ENCODE results near the gene ADAM12.
A peak's percentile ranks its signal among the peaks of the same experiment; 100 is the strongest.
"Not testable (repeated sequence)": the region's sequence is repeated elsewhere in the genome, so short reads cannot be mapped to it uniquely, and the experiment has no call there.

ADAM12 gene

DNA sequence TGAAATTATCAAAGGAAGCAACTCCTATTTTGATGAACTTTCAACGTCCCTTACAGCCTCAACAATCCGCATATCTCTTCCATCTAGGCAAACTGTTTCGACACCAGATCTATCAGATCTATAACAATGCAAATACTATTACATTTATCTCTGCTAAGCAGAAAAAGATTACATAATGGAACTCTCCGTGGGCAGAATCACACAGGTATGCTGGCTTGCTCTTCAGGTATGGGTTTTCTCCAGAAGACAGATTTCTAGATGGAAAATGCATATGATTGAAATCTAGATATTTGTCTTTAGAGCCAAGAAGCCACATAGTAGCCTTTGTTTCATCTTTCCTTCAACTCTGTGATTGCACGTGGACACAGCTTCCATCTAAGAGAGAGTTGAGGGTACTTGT lies 38.6 kb downstream of the ADAM12 start:
- Histone ChIP-seq H3K79me2 (ENCODE audit: control insufficient read depth, insufficient read depth, low read length, poor library complexity) (no peaks in the 10 kb centered on the region), H3K27ac (ENCODE audit: low read depth, low read length) (no peak overlapping the region), H4K12ac (ENCODE audit: low read depth, low read length) (no peak overlapping the region), H3K9ac (ENCODE audit: low read length) (no peak overlapping the region), H3K4me3 (ENCODE audit: low read depth, low read length) (no peak overlapping the region), H3K4ac (ENCODE audit: low read depth, low read length) (no peak overlapping the region), H3K9me3 (ENCODE audit: insufficient read depth, low read depth, low read length) (no peaks in the 10 kb centered on the region), H3K14ac (ENCODE audit: low read length) (no peak overlapping the region), H4K8ac (ENCODE audit: low read depth, low read length) (no peak overlapping the region), H2BK5ac (ENCODE audit: low read depth, low read length, poor library complexity) (no peak overlapping the region), H3K18ac (ENCODE audit: low read length) (no peak overlapping the region), H2AK5ac (ENCODE audit: low read length) (no peak overlapping the region), H3K27me3 (ENCODE audit: insufficient read depth, low read length) (no peaks in the 10 kb centered on the region), H4K91ac (ENCODE audit: low read depth, low read length) (no peak overlapping the region), H3K36me3 (ENCODE audit: control insufficient read depth in 1 of 2, insufficient read depth in 2 of 2, low read length in 2 of 2) (no peaks in the 10 kb centered on the region), H3K4me2 (ENCODE audit: low read length) (no peak overlapping the region), H2BK120ac (ENCODE audit: insufficient read depth, low read length, poor library complexity) (no peak overlapping the region), H3K79me1 (ENCODE audit: low read length) (no peaks in the 10 kb centered on the region), H2AFZ (ENCODE audit: insufficient read depth, low read length, poor library complexity) (no peak overlapping the region), H2BK12ac (ENCODE audit: low read length) (no peak overlapping the region), H3K23ac (ENCODE audit: low read length) (no peak overlapping the region), H3K4me1 (ENCODE audit: control insufficient read depth in 1 of 2, insufficient read depth in 2 of 2, low read length in 2 of 2) (no peaks in the 10 kb centered on the region)
- WGBS (ENCODE audit: extremely low coverage, insufficient coverage, insufficient read length), result no CpG with 5 or more reads among the region's 5 CpGs
- peak; percentile 56 to 88 for DNase-seq

DNA sequence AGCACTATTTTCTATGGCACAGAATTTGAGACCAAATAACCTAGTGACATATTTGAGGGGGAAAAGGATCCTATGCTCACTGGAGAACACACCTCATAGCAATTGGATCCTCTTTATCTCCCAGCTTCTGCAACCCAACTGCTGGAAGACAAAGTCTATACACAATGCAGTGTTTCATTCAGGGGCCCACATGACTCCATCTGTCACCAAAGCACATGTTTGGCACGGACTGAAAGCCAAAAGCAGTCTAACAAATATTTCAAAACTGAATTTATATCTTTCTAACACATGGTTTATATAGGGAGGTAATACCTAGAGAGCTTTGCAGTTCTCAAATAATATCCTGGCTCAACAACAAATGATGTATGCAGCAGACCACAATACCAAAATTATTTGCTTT lies 39.2 kb downstream of the ADAM12 start:
- WGBS (ENCODE audit: extremely low coverage, insufficient coverage, insufficient read length), result no CpG with 5 or more reads among the region's 1 CpG
- Histone ChIP-seq H2BK120ac (ENCODE audit: insufficient read depth, low read length, poor library complexity) (no peak overlapping the region), H3K4me1 (ENCODE audit: control insufficient read depth in 1 of 2, insufficient read depth in 2 of 2, low read length in 2 of 2) (no peaks in the 10 kb centered on the region), H3K4me3 (ENCODE audit: low read depth, low read length) (no peak overlapping the region), H2AFZ (ENCODE audit: insufficient read depth, low read length, poor library complexity) (no peak overlapping the region), H3K4ac (ENCODE audit: low read depth, low read length) (no peak overlapping the region), H3K9ac (ENCODE audit: low read length) (no peak overlapping the region), H3K79me2 (ENCODE audit: control insufficient read depth, insufficient read depth, low read length, poor library complexity) (no peaks in the 10 kb centered on the region), H4K8ac (ENCODE audit: low read depth, low read length) (no peak overlapping the region), H3K27me3 (ENCODE audit: insufficient read depth, low read length) (no peaks in the 10 kb centered on the region), H3K14ac (ENCODE audit: low read length) (no peak overlapping the region), H2BK5ac (ENCODE audit: low read depth, low read length, poor library complexity) (no peak overlapping the region), H4K91ac (ENCODE audit: low read depth, low read length) (no peak overlapping the region), H3K4me2 (ENCODE audit: low read length) (no peak overlapping the region), H3K79me1 (ENCODE audit: low read length) (no peaks in the 10 kb centered on the region), H3K27ac (ENCODE audit: low read depth, low read length) (no peak overlapping the region), H2AK5ac (ENCODE audit: low read length) (no peak overlapping the region), H3K9me3 (ENCODE audit: insufficient read depth, low read depth, low read length) (no peaks in the 10 kb centered on the region), H3K23ac (ENCODE audit: low read length) (no peak overlapping the region), H4K12ac (ENCODE audit: low read depth, low read length) (no peak overlapping the region), H3K18ac (ENCODE audit: low read length) (no peak overlapping the region), H2BK12ac (ENCODE audit: low read length) (no peak overlapping the region), H3K36me3 (ENCODE audit: control insufficient read depth in 1 of 2, insufficient read depth in 2 of 2, low read length in 2 of 2) (no peaks in the 10 kb centered on the region)
- no peak for DNase-seq

DNA sequence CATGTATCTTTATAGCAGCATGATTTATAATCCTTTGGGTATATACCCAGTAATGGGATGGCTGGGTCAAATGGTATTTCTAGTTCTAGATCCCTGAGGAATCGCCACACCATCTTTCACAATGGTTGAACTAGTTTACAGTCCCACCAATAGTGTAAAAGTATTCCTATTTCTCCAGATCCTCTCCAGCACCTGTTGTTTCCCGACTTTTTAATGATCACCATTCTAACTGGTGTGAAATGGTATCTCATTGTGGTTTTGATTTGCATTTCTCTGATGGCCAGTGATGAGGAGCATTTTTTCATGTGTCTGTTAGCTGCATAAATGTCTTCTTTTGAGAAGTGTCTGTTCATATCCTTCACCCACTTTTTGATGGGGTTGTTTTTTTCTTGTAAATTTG lies 44.8 kb downstream of the ADAM12 start:
- H4K8ac ChIP-seq (ENCODE audit: low read depth, low read length); H4K12ac ChIP-seq (ENCODE audit: low read depth, low read length); H3K4me3 ChIP-seq (ENCODE audit: low read depth, low read length); H3K27ac ChIP-seq (ENCODE audit: low read depth, low read length); H2BK12ac ChIP-seq (ENCODE audit: low read length); H3K79me1 ChIP-seq (ENCODE audit: low read length); H3K4ac ChIP-seq (ENCODE audit: low read depth, low read length); H2AK5ac ChIP-seq (ENCODE audit: low read length); H3K23ac ChIP-seq (ENCODE audit: low read length); H3K9ac ChIP-seq (ENCODE audit: low read length); H3K36me3 ChIP-seq (ENCODE audit: control insufficient read depth in 1 of 2, insufficient read depth in 2 of 2, low read length in 2 of 2); H3K4me2 ChIP-seq (ENCODE audit: low read length); DNase-seq; H4K91ac ChIP-seq (ENCODE audit: low read depth, low read length); H2BK120ac ChIP-seq (ENCODE audit: insufficient read depth, low read length, poor library complexity); H2AFZ ChIP-seq (ENCODE audit: insufficient read depth, low read length, poor library complexity); H3K18ac ChIP-seq (ENCODE audit: low read length); H3K79me2 ChIP-seq (ENCODE audit: control insufficient read depth, insufficient read depth, low read length, poor library complexity); H3K14ac ChIP-seq (ENCODE audit: low read length); H3K9me3 ChIP-seq (ENCODE audit: insufficient read depth, low read depth, low read length); H3K4me1 ChIP-seq (ENCODE audit: control insufficient read depth in 1 of 2, insufficient read depth in 2 of 2, low read length in 2 of 2); H2BK5ac ChIP-seq (ENCODE audit: low read depth, low read length, poor library complexity); H3K27me3 ChIP-seq (ENCODE audit: insufficient read depth, low read length): not testable (repeated sequence)
- no CpG with 5 or more reads among the region's 2 CpGs for WGBS (ENCODE audit: extremely low coverage, insufficient coverage, insufficient read length)

DNA sequence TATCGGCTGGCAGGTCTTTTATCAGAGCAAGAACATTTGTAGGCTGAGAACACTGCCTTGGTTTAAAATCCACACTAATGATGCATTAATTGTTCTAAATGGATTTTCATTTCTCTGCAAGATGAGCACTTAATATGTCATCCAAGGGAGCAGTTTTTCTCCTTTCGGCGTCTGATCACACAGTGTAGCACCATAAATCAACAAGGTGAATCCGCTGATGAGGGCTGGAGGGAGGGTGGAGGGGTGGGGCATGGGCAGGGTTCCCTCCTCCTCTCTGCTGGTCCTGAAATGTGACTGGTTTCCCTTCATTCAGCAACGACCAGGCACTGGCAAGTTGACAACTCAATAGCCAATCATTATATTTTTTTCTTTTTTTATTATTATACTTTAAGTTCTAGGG lies 45.6 kb downstream of the ADAM12 start:
- Histone ChIP-seq H2BK120ac (ENCODE audit: insufficient read depth, low read length, poor library complexity) (no peak overlapping the region), H3K27ac (ENCODE audit: low read depth, low read length) (no peak overlapping the region), H2AK5ac (ENCODE audit: low read length) (no peak overlapping the region), H4K91ac (ENCODE audit: low read depth, low read length) (no peak overlapping the region), H3K79me1 (ENCODE audit: low read length) (no peaks in the 10 kb centered on the region), H3K27me3 (ENCODE audit: insufficient read depth, low read length) (no peaks in the 10 kb centered on the region), H2AFZ (ENCODE audit: insufficient read depth, low read length, poor library complexity) (no peak overlapping the region), H3K23ac (ENCODE audit: low read length) (no peak overlapping the region), H3K18ac (ENCODE audit: low read length) (no peak overlapping the region), H3K4me3 (ENCODE audit: low read depth, low read length) (no peak overlapping the region), H4K8ac (ENCODE audit: low read depth, low read length) (no peak overlapping the region), H3K9ac (ENCODE audit: low read length) (no peak overlapping the region), H3K79me2 (ENCODE audit: control insufficient read depth, insufficient read depth, low read length, poor library complexity) (no peaks in the 10 kb centered on the region), H3K9me3 (ENCODE audit: insufficient read depth, low read depth, low read length) (no peaks in the 10 kb centered on the region), H4K12ac (ENCODE audit: low read depth, low read length) (no peak overlapping the region), H3K14ac (ENCODE audit: low read length) (no peak overlapping the region), H3K36me3 (ENCODE audit: control insufficient read depth in 1 of 2, insufficient read depth in 2 of 2, low read length in 2 of 2) (no peaks in the 10 kb centered on the region), H3K4me2 (ENCODE audit: low read length) (no peak overlapping the region), H2BK5ac (ENCODE audit: low read depth, low read length, poor library complexity) (no peak overlapping the region), H2BK12ac (ENCODE audit: low read length) (no peak overlapping the region), H3K4ac (ENCODE audit: low read depth, low read length) (no peak overlapping the region), H3K4me1 (ENCODE audit: control insufficient read depth in 1 of 2, insufficient read depth in 2 of 2, low read length in 2 of 2) (no peaks in the 10 kb centered on the region)
- no peak for DNase-seq
- WGBS (ENCODE audit: extremely low coverage, insufficient coverage, insufficient read length), result no CpG with 5 or more reads among the region's 5 CpGs

All from trophoblast cell (in vitro differentiated cells and primary cell).